HepG2 (cell line): ENCODE results near the gene KERA. TPM values are rescaled to one million over a fixed set of nuclear protein-coding genes. Genes with fewer than 3 reads are reported as not detected.

Source experiments
- ATAC-seq: fragments of 200-7000 bp; cut with Tn5 transposase; 3 replicates; pipeline ENCODE4 v1.9.1; 2020; ENCODE audit warnings: mild to moderate bottlenecking, moderate library complexity
- BruUV-seq: library from RNA; stranded (reverse); fragments of 400-500 nt; replicated peaks from 2 replicates; lab custom pipeline; 2021; lab: Mats Ljungman, UMichigan
- CTCF ChIA-PET: fragments of 300-600 bp; formaldehyde crosslinking; extraction: SDS; loops from one replicate; lab custom pipeline; 2021; ENCODE audit warnings: low total read pairs, inconsistent platforms, low intra/inter-chr PET ratio; lab: Yijun Ruan, JAX
- POLR2A ChIA-PET: fragments of 350-600 bp; sonication (Branson Sonifier 250); formaldehyde crosslinking; loops from one replicate; lab custom pipeline; 2020; ENCODE audit warnings: antibody characterized with exemption, inconsistent platforms; lab: Yijun Ruan, JAX
- DNase-seq: peaks from one replicate; pipeline ENCODE4 v3.0.0-alpha.2; 2015; ENCODE audit warnings: low spot score
- FAIRE-seq: peaks from 3 replicates; lab custom pipeline; 2011; peaks lifted over from hg19 to GRCh38; lab: Jason Lieb, UNC
- H2AFZ ChIP-seq: one replicate; pipeline ENCODE4 v1.6.1; 2011; ENCODE audit warnings: low read length, inconsistent platforms
- H3K27ac ChIP-seq: fragments of 300-600 bp; 3 replicates; pipeline ENCODE4 v1.8.0; 2011; ENCODE audit warnings: mixed run types, mild to moderate bottlenecking, mixed read lengths, low read length, inconsistent platforms; ENCODE audit not compliant: insufficient read depth; ENCODE audit errors: extremely low read length
- H3K27me3 ChIP-seq, 2 experiments: fragments of 200-600 bp in 1 of 2; 2 replicates in 1 of 2; 3 replicates in 1 of 2; pipeline versions ENCODE4 v1.6.0 to v1.8.0; 2011; ENCODE audit warnings: low read length in 2 of 2, mild to moderate bottlenecking in 2 of 2, moderate library complexity in 2 of 2, inconsistent platforms in 1 of 2; ENCODE audit not compliant: insufficient read depth in 2 of 2, control insufficient read depth in 1 of 2
- H3K36me3 ChIP-seq, 2 experiments: fragments of 200-600 bp in 1 of 2; replicated peaks in 1 of 2; 2 replicates in 1 of 2; 3 replicates in 1 of 2; pipeline versions ENCODE4 v1.5.1 to v1.8.0; 2011; ENCODE audit warnings: low read length in 2 of 2, inconsistent platforms in 1 of 2; ENCODE audit not compliant: insufficient read depth in 2 of 2, control insufficient read depth in 1 of 2
- H3K4me1 ChIP-seq: 2 replicates; pipeline ENCODE4 v1.5.1; 2012; ENCODE audit warnings: low read length, inconsistent platforms; ENCODE audit not compliant: insufficient read depth
- H3K4me2 ChIP-seq: 2 replicates; pipeline ENCODE4 v1.6.0; 2011; ENCODE audit warnings: low read depth, low read length, inconsistent platforms
- H3K4me3 ChIP-seq, 3 experiments: fragments of 200-600 bp in 1 of 3; sonication (generic), shearing (Covaris generic) in 1 of 3; replicated peaks in 1 of 3; 2 replicates each; pipeline ENCODE4 v1.5.1; 2011 to 2016; ENCODE audit warnings: low read length in 3 of 3, inconsistent platforms in 2 of 3, low read depth in 2 of 3, mild to moderate bottlenecking in 2 of 3, control low read depth in 1 of 3, mixed read lengths in 1 of 3; ENCODE audit not compliant: insufficient read depth in 1 of 3
- H3K79me2 ChIP-seq: one replicate; pipeline ENCODE4 v1.6.1; 2011; ENCODE audit warnings: low read length, inconsistent platforms; ENCODE audit not compliant: insufficient read depth
- H3K9ac ChIP-seq: 2 replicates; pipeline ENCODE4 v1.6.0; 2011; ENCODE audit warnings: mild to moderate bottlenecking, low read depth, low read length, inconsistent platforms; ENCODE audit not compliant: insufficient read depth
- H3K9me3 ChIP-seq: 2 replicates; pipeline ENCODE4 v1.5.1; 2012; ENCODE audit warnings: mild to moderate bottlenecking, low read length
- H4K20me1 ChIP-seq: 2 replicates; pipeline ENCODE4 v1.6.0; 2011; ENCODE audit warnings: inconsistent platforms, mild to moderate bottlenecking, low read length, moderate library complexity; ENCODE audit not compliant: insufficient read depth
- AHR ChIP-seq: IDR thresholded peaks from 2 replicates; pipeline ENCODE4 v1.6.1; 2018; ENCODE audit warnings: missing genetic modification reagents, missing compliant biosample characterization
- GZF1 ChIP-seq: sonication (generic); formaldehyde crosslinking; IDR thresholded peaks from 2 replicates; pipeline ENCODE4 v1.5.1; 2020; ENCODE audit warnings: mild to moderate bottlenecking, missing genetic modification reagents
- KLF6 ChIP-seq: IDR thresholded peaks from 2 replicates; pipeline ENCODE4 v1.8.0; 2016; ENCODE audit warnings: missing biosample characterization, missing genetic modification reagents
- PCBP1 ChIP-seq: fragments of 200-400 bp; formaldehyde crosslinking; IDR thresholded peaks from 2 replicates; pipeline ENCODE4 v1.6.1; 2017; ENCODE audit warnings: mild to moderate bottlenecking, low read depth, low read length, borderline replicate concordance
- RXRB ChIP-seq: IDR thresholded peaks from 2 replicates; pipeline ENCODE4 v1.6.1; 2016; ENCODE audit warnings: borderline replicate concordance, missing genetic modification reagents, missing compliant biosample characterization
- SYNCRIP ChIP-seq: fragments of 200-400 bp; formaldehyde crosslinking; IDR thresholded peaks from 2 replicates; pipeline ENCODE4 v1.6.1; 2018; ENCODE audit warnings: mild to moderate bottlenecking, low read depth, low read length; ENCODE audit not compliant: insufficient read depth
- ZC3H4 ChIP-seq: sonication (generic); formaldehyde crosslinking; IDR thresholded peaks from 2 replicates; pipeline ENCODE4 v1.4.0; 2020; ENCODE audit warnings: missing genetic modification reagents, borderline replicate concordance
- ZNF10 ChIP-seq: sonication (generic); formaldehyde crosslinking; IDR thresholded peaks from 2 replicates; pipeline ENCODE4 v1.4.0; 2020; ENCODE audit warnings: mild to moderate bottlenecking, low read depth, missing genetic modification reagents, borderline replicate concordance
- ZNF512B ChIP-seq: sonication (generic); formaldehyde crosslinking; IDR thresholded peaks from 2 replicates; pipeline ENCODE4 v1.5.1; 2020; ENCODE audit warnings: missing genetic modification reagents, mild to moderate bottlenecking, borderline replicate concordance
- WGBS: methylation state at CpG from one replicate; pipeline ENCODE4 v1.1.6; 2017; ENCODE audit warnings: low lambda C conversion rate; 5-methylcytosine and 5-hydroxymethylcytosine counted together
- in situ Hi-C: cut with HindIII; loops from 2 replicates; pipeline ENCODE4 v1.10.0; 2017; ENCODE audit warnings: low pct_unique_long_range_greater_than_20kb; ENCODE audit not compliant: extremely low pct_ligation_motif_present
- intact Hi-C: fragments of 100-400 bp; cut with micrococcal nuclease; formaldehyde crosslinking; loops from one replicate; pipeline ENCODE4 v1.10.0; 2022; ENCODE audit not compliant: unreplicated experiment
- polyA plus RNA-seq, 8 experiments: library from polyadenylated mRNA; depleted of rRNA in 3 of 8; stranded (reverse) in 7 of 8; unstranded in 1 of 8; fragments of >200 nt; fragmentation: Illumina TruSeq in 4 of 8; extraction: Trizol in 4 of 8; gene quantifications; 2 replicates each; pipeline versions ENCODE4 v1.2.1 to v1.2.3, GENCODE V29; 2011 to 2016; ENCODE audit warnings: low read depth in 4 of 8, missing spikeins in 1 of 8, mixed read lengths in 1 of 8; ENCODE audit not compliant: insufficient read depth in 1 of 8
- total RNA-seq, 5 experiments: library from RNA; depleted of rRNA; stranded (reverse); fragments of >200 nt; fragmentation: Illumina TruSeq; extraction: Trizol; gene quantifications; 2 replicates each; pipeline ENCODE4 v1.2.3, GENCODE V29; 2016; ENCODE audit warnings: low read depth in 1 of 5

The KERA gene
- total and polyA plus RNA-seq, 2 of the 13 experiments (the other 11 are each of a cell fraction or from before 2014, with no cell fraction given) = not detected

DNA sequence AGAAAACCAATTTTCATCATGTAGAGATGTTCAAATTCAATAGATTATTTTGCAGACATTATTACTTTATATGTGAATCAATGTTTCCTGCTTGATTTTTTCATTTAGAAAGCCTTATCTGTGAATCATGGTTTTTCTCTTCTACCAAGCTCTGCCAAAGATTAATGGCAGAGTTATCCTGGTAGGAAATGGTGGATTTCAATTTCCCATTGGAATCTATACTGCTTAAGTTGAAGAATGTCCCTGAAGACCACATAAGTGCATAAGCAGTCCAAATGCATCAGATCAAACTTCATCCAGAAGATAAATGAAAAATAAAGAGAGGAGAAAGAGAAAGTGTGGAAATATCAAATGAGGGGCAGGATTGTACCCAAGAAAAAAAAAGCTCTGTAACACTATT lies 48.5 kb upstream of the KERA start (continued):
- TF ChIP-seq ZNF512B = no peak
- no peak for TF ChIP-seq ZC3H4 (CRISPR knock-in tag)

DNA sequence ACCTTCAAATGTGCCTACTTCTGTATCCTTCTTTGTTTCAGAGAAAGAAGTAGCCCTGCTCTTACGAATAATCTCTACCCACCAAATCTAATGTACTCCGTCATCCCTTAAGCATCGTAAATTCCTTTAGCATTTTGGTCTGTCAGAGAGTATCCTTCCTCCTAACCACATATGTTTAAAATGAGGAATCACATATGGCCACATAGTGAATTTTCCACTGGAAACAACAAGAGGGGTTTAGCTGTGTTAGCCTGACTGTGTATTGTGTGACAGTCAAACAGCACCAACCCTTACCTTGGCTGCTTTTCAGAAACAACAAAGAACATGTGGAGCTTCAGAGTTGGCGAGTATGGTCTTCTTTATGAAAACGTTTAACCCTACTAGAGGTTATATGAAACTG lies 48.0 kb upstream of the KERA start:
- TF ChIP-seq RXRB (CRISPR knock-in tag) (no peak), AHR (CRISPR knock-in tag) (no peak), KLF6 (CRISPR knock-in tag) (no peak), PCBP1 (no peak), ZNF10 (CRISPR knock-in tag) (no peak), SYNCRIP (no peak), GZF1 (CRISPR knock-in tag) (no peak)
- H3K27me3 ChIP-seq = no peaks in the 10 kb centered on the region
- no peaks in the 10 kb centered on the region for H3K4me1 ChIP-seq
- 42% methylated on average over 5 of the region's 5 CpGs for WGBS
- H2AFZ ChIP-seq = no peak overlapping the region
- no peak overlapping the region for H3K9ac ChIP-seq
- FAIRE-seq (no peak), DNase-seq (no peak), ATAC-seq (no peak)
- H3K4me3 ChIP-seq = no peak overlapping the region
- no peaks in the 10 kb centered on the region for H3K36me3 ChIP-seq
- no peaks in the 10 kb centered on the region for H3K79me2 ChIP-seq
- H4K20me1 ChIP-seq = no peaks in the 10 kb centered on the region
- H3K9me3 ChIP-seq = no peaks in the 10 kb centered on the region
- no peak overlapping the region for H3K4me2 ChIP-seq
- intact Hi-C loops (no loop called here), in situ Hi-C loops (loop anchor here (10.0 kb wide), 1 partner anchor 121 kb away; no protein-coding TSS in a partner anchor)
- no peak overlapping the region for H3K27ac ChIP-seq
- CTCF ChIA-PET = no interaction called here
- POLR2A ChIA-PET = no interaction called here
- BruUV-seq = no TSS peak
